ENCODE measurements around the gene MYBPC2.

DNA sequence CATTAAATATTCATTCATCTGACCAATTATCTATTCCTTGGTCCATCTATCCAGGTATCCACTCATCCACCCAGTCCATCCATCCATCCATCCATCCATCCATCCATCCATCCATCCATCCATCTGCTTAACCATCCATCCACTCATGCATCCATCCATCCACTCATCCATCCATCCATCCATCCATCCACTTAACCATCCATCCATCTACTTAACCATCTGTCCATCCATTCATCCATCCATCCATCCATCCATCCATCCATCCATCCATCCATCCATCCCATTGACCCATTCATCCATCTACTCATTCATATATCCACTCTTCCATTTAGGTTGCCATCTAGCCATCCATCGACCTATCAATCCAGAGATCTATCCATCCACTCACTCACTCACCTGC lies 11.4 kb downstream of the MYBPC2 start:
- TF ChIP-seq CTCF (conservative IDR thresholded peaks at IDR 0.05; ENCODE audit: low read depth, low read length): no peak
- no peak for TF ChIP-seq EZH2 (IDR thresholded peaks at IDR 0.05; ENCODE audit: borderline replicate concordance, low read depth, low read length, poor library complexity, severe bottlenecking)

Measured in A673 (cell line).